Endothelial cell of umbilical vein (primary cell): ENCODE results near the gene LRP1-AS. TPM values are rescaled to one million over a fixed set of nuclear protein-coding genes. Genes with fewer than 3 reads are reported as not detected.

Source experiments
- BruUV-seq: library from RNA; stranded (reverse); fragments of 400-500 nt; replicated peaks from 2 replicates; lab custom pipeline; 2021; lab: Mats Ljungman, UMichigan
- CTCF ChIA-PET: fragments of 300-600, 350-600 bp; sonication (Branson Sonifier 250); formaldehyde crosslinking; loops from one replicate; lab custom pipeline; 2021; ENCODE audit warnings: antibody characterized with exemption, inconsistent platforms; lab: Charles Lee
- POLR2A ChIA-PET: fragments of 300-600, 350-600 bp; sonication (Branson Sonifier 250); formaldehyde crosslinking; loops from one replicate; lab custom pipeline; 2021; ENCODE audit warnings: antibody characterized with exemption, inconsistent platforms; lab: Charles Lee
- DNase-seq: peaks from one replicate; pipeline ENCODE4 v3.0.0-alpha.2; 2011; ENCODE audit warnings: low read depth, low spot score
- FAIRE-seq: peaks from 2 replicates; lab custom pipeline; 2011; peaks lifted over from hg19 to GRCh38; lab: Jason Lieb, UNC
- H2AFZ ChIP-seq: 2 replicates; pipeline ENCODE4 v1.6.0; 2012; ENCODE audit warnings: low read depth, low read length, control low read depth, inconsistent platforms
- H3K27ac ChIP-seq: 2 replicates; pipeline ENCODE4 v1.5.1; 2011; ENCODE audit warnings: low read depth, mild to moderate bottlenecking, control low read depth, low read length, moderate library complexity; ENCODE audit not compliant: insufficient read depth
- H3K27me3 ChIP-seq, 2 experiments: 2 replicates each; pipeline versions ENCODE4 v1.6.0 to v1.6.1; 2011; ENCODE audit warnings: low read length in 2 of 2, mixed read lengths in 1 of 2; ENCODE audit not compliant: control insufficient read depth in 2 of 2, insufficient read depth in 2 of 2
- H3K36me3 ChIP-seq, 2 experiments: 2 replicates in 1 of 2; 3 replicates in 1 of 2; pipeline ENCODE4 v1.5.1; 2011; ENCODE audit warnings: low read length in 2 of 2, mild to moderate bottlenecking in 1 of 2, moderate library complexity in 1 of 2; ENCODE audit not compliant: control insufficient read depth in 2 of 2, insufficient read depth in 2 of 2; ENCODE audit errors: extremely low read depth in 1 of 2
- H3K4me1 ChIP-seq: 3 replicates; pipeline ENCODE4 v1.5.1; 2011; ENCODE audit warnings: mild to moderate bottlenecking, low read length; ENCODE audit not compliant: control insufficient read depth, insufficient read depth; ENCODE audit errors: extremely low read depth
- H3K4me2 ChIP-seq: 2 replicates; pipeline ENCODE4 v1.6.1; 2011; ENCODE audit warnings: low read length, control low read depth, mixed read lengths; ENCODE audit not compliant: insufficient read depth
- H3K4me3 ChIP-seq, 3 experiments: fragments of 200-600 bp in 1 of 3; sonication (generic), shearing (Covaris generic) in 1 of 3; replicated peaks in 1 of 3; 2 replicates each; pipeline ENCODE4 v1.5.1; 2011 to 2016; ENCODE audit warnings: control low read depth in 3 of 3, low read length in 3 of 3, mild to moderate bottlenecking in 2 of 3, inconsistent platforms in 1 of 3, low read depth in 1 of 3, moderate library complexity in 1 of 3; ENCODE audit not compliant: insufficient read depth in 1 of 3
- H3K79me2 ChIP-seq: 2 replicates; pipeline ENCODE4 v1.6.0; 2012; ENCODE audit warnings: low read length, inconsistent platforms; ENCODE audit not compliant: control insufficient read depth, insufficient read depth
- H3K9ac ChIP-seq: replicated peaks from 2 replicates; pipeline ENCODE3; 2011; ENCODE audit warnings: low read length, control low read depth; ENCODE audit not compliant: insufficient read depth; ENCODE audit errors: extremely low read depth
- H3K9me1 ChIP-seq: replicated peaks from 3 replicates; pipeline ENCODE4 v1.6.0; 2011; ENCODE audit warnings: mild to moderate bottlenecking, low read length; ENCODE audit not compliant: control insufficient read depth, insufficient read depth; ENCODE audit errors: extremely low read depth
- H3K9me3 ChIP-seq: replicated peaks from 2 replicates; pipeline ENCODE4 v1.5.1; 2012; ENCODE audit warnings: low read length, inconsistent platforms; ENCODE audit not compliant: control insufficient read depth, insufficient read depth
- H4K20me1 ChIP-seq: replicated peaks from 2 replicates; pipeline ENCODE3; 2011; ENCODE audit warnings: mild to moderate bottlenecking, low read length; ENCODE audit not compliant: control insufficient read depth, insufficient read depth; ENCODE audit errors: extremely low read depth
- CTCF ChIP-seq, 2 donors: IDR thresholded peaks; 1 replicate in 1 of 2; 2 replicates in 1 of 2; pipeline ENCODE4 v1.5.1; 2011; ENCODE audit warnings: low read length in 2 of 2, mild to moderate bottlenecking in 2 of 2, moderate library complexity in 2 of 2, control low read depth in 1 of 2, inconsistent platforms in 1 of 2, low read depth in 1 of 2; ENCODE audit not compliant: insufficient read depth in 1 of 2; ENCODE audit errors: extremely low read depth in 1 of 2
- EZH2 ChIP-seq: IDR thresholded peaks from 2 replicates; pipeline ENCODE4 v1.6.1; 2012; ENCODE audit warnings: borderline replicate concordance, low read depth, mild to moderate bottlenecking, moderate library complexity, low read length, inconsistent platforms; ENCODE audit not compliant: severe bottlenecking
- FOS ChIP-seq: IDR thresholded peaks from 2 replicates; pipeline ENCODE4 v1.6.1; 2011; ENCODE audit warnings: mild to moderate bottlenecking, low read length, moderate library complexity, borderline replicate concordance; ENCODE audit not compliant: insufficient read depth
- JUN ChIP-seq: IDR thresholded peaks from 2 replicates; pipeline ENCODE4 v1.6.1; 2011; ENCODE audit warnings: borderline replicate concordance, low read depth; ENCODE audit not compliant: insufficient read length, insufficient read depth
- MAX ChIP-seq: IDR thresholded peaks from 2 replicates; pipeline ENCODE4 v1.6.1; 2011; ENCODE audit not compliant: insufficient read depth, insufficient read length
- MYC ChIP-seq: IDR thresholded peaks from one replicate; pipeline ENCODE4 v1.6.1; 2011; ENCODE audit warnings: mild to moderate bottlenecking, low read depth, low read length
- dilution Hi-C: fragments of 300-500 bp; cut with MboI; formaldehyde crosslinking; loops from one replicate; pipeline ENCODE4 v1.15.0; 2019; ENCODE audit warnings: low sequenced_read_pairs; ENCODE audit not compliant: extremely low pct_ligation_motif_present
- intact Hi-C: fragments of 100-400 bp; cut with micrococcal nuclease; formaldehyde crosslinking; loops from one replicate; pipeline ENCODE4 v1.10.0; 2022
- polyA plus RNA-seq, 4 experiments: library from polyadenylated mRNA; depleted of rRNA in 3 of 4; stranded (reverse) in 3 of 4; unstranded in 1 of 4; fragments of >200 nt; gene quantifications; 2 replicates each; pipeline versions ENCODE4 v1.2.1 to v1.2.3, GENCODE V29; 2011 to 2012; ENCODE audit warnings: missing spikeins in 1 of 4
- total RNA-seq: library from RNA; stranded (reverse); gene quantifications from 2 replicates; pipeline ENCODE4 v1.2.3, GENCODE V29; 2021

The LRP1-AS gene
- total and polyA plus RNA-seq, 2 donors (not counting 3 experiments of a cell fraction or from before 2014, with no cell fraction given) = not detected

GRCh38 chr12:57112492-57113294 lies 34.7 kb downstream of the LRP1-AS start:
- FAIRE-seq = no peak
- ChIA-PET POLR2A (interaction anchor here (0.6 to 1.9 kb wide), 9 partner anchors 15 to 84 kb away, joined by 3 to 9 read pairs (median 4); partner anchors contain the start of gene NAB2), CTCF (interaction anchor here (0.6 to 3.5 kb wide), 31 partner anchors 9 to 372 kb away, joined by 3 to 449 read pairs (median 7); partner anchors contain the start of genes LRP1, LRP1-AS, MYO1A and NAB2)
- peaks cover 13% of the 10 kb centered on the region for H3K79me2 ChIP-seq
- no peak overlapping the region for H3K9ac ChIP-seq
- H3K36me3 ChIP-seq = peaks cover 0 to 1% of the 10 kb centered on the region in 2 experiments
- H2AFZ ChIP-seq = no peak overlapping the region
- H3K4me2 ChIP-seq = no peak overlapping the region
- DNase-seq = no peak
- no peak overlapping the region for H3K4me3 ChIP-seq
- intact Hi-C loops = loop anchor here (1.0 to 5.0 kb wide), 7 partner anchors 19 to 475 kb away; no protein-coding TSS in a partner anchor
- dilution Hi-C loops = no loop called here
- peaks cover 3 to 6% of the 10 kb centered on the region in 2 experiments for H3K27me3 ChIP-seq
- no peaks in the 10 kb centered on the region for H3K9me1 ChIP-seq
- no peaks in the 10 kb centered on the region for H4K20me1 ChIP-seq
- peaks cover 14% of the 10 kb centered on the region for H3K4me1 ChIP-seq
- TF ChIP-seq JUN = no peak
- TF ChIP-seq FOS = no peak
- no peak for TF ChIP-seq MYC
- no peak for TF ChIP-seq EZH2
- peak; percentile 73 to 84 for TF ChIP-seq CTCF (IDR thresholded peaks at IDR 0.05; ENCODE audit: extremely low read depth in 1 of 2, insufficient read depth in 1 of 2, low read depth in 1 of 2, low read length in 2 of 2)
- TF ChIP-seq MAX = no peak
- H3K27ac ChIP-seq = no peak overlapping the region
- BruUV-seq = no TSS peak
- H3K9me3 ChIP-seq = no peaks in the 10 kb centered on the region
